B cell (primary cell): Measurements from ENCODE around the gene EIF2B4.

Experiments
- CTCF ChIP-seq: fragments of 200-600 bp; IDR thresholded peaks from one replicate; pipeline ENCODE4 v1.8.0; 2022; ENCODE audit warnings: antibody characterized with exemption, mild to moderate bottlenecking
- EZH2 ChIP-seq: IDR thresholded peaks from 2 replicates; pipeline ENCODE4 v1.6.1; 2012; ENCODE audit warnings: borderline replicate concordance, low read depth, mild to moderate bottlenecking, moderate library complexity, low read length; ENCODE audit not compliant: insufficient read depth, poor library complexity, severe bottlenecking

GRCh38 chr2:27322301-27322765 is 47.8 kb downstream of the EIF2B4 start:
- no peak for TF ChIP-seq CTCF
- no peak for TF ChIP-seq EZH2
